GM19025 (cell line): Measurements from ENCODE around the gene MAGI2.

Experiments
- ATAC-seq: cut with Tn5 transposase; IDR thresholded peaks from one replicate; pipeline ENCODE4 v1.9.1; 2021; ENCODE audit warnings: mild to moderate bottlenecking, low read depth, moderate library complexity; ENCODE audit not compliant: unreplicated experiment

Gene MAGI2

DNA sequence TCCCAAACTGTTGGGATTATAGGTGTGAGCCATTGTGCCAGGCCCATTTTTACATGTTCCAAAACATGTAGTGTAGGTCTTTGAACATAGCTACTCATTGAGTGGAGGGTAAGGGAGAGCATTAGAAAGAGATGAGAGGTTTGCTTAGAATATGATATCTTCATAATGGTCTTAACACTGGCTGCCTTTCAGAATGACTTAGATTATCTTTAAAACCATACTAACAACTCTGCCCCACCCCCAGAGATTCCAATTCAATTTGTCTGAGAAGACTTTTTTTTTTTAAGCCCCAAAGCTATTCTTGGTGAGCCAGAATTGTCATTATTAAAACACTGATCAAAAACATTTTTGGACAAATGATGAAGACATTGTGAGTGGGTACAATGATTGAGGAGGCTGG lies 1486.0 kb downstream of the MAGI2 start:
- no peak for ATAC-seq
